VCaP (cell line): ENCODE measurements around the gene PLCD1.

Source experiments
- H3K27ac ChIP-seq: fragments of 450-650 bp; 2 replicates; pipeline ENCODE4 v1.5.1; 2017
- CTCF ChIP-seq: fragments of 450-650 bp; conservative IDR thresholded peaks from 2 replicates; pipeline ENCODE4 v1.5.1; 2017; ENCODE audit warnings: mild to moderate bottlenecking, moderate library complexity

The PLCD1 gene

DNA sequence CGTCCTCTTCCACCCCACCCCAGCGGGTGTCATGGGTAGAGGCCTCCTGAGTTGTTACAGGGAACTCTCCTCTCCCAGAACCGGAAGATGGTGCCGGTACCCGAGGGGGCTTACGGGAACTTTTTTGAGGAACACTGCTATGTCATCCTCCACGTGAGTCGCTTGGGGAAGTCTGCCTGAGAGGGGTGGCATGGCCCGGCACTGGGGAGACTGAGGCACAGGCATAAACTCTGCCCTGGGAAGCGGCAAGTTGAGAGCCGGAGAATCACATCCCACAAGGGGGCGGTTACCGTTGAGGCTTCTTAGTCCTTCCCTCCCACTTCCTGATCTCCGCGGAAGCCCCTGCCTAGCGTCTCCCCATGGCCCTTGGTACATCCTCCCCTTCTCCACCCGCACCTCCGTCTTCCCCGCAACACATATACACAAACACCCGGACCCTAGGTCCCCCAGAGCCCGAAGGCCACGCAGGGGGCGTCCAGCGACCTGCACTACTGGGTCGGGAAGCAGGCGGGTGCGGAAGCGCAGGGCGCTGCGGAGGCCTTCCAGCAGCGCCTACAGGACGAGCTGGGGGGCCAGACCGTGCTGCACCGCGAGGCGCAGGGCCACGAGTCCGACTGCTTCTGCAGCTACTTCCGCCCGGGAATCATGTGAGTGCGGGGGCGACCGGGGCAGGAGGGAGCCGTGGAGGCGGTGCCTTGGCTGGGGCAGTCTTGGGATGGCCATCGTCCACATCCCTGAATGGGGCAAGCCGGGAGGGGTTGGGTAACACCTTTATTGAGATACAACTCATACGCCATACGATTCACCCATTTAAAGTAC is 35.4 kb downstream of the PLCD1 start:
- TF ChIP-seq CTCF = no peak
- peak overlapping the region; percentile 87 for H3K27ac ChIP-seq

DNA sequence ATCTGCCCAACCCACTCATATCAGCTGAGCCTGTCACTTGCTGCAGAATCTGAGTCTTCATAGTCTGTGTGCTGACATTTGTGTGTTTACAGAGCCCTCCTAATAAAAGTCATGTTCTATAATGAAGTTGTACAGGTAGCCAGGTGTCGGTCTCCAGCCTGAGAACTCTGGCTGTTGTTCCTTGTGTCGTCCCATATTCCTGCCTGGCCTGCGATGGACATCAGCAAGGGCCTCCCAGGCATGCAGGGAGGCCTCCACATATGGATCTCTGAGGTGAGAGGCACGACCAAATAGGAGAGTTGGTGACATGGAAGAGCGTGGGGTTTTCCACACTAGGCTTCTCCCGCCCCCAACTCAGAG is 36.0 kb downstream of the PLCD1 start:
- H3K27ac ChIP-seq = peak overlapping the region; percentile 87
- no peak for TF ChIP-seq CTCF

DNA sequence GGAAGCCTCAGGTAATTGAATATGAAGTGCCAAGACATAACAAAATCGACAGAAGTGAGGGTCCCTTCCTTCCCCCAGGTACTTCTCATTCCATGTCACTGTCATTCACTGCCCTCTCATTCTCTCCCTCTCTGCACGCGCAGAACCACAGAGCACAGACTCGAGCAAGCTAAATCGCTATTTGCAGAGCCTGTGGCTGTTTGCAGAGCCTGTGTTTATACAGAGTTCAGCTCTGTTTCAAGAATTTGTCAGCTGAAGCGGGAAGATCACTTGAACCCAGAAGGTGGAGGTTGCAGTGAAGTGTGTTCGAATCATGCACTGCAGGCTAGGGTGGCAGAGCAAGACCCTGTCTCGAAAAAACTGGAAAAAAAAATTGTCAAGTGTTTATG is 36.4 kb downstream of the PLCD1 start:
- peak overlapping the region; percentile 87 for H3K27ac ChIP-seq
- no peak for TF ChIP-seq CTCF

- TF ChIP-seq CTCF = no peak
- peak overlapping the region; percentile 87 for H3K27ac ChIP-seq
Observed at GRCh38 chr3:37992271-37993066, 37.0 kb downstream of the PLCD1 start.

DNA sequence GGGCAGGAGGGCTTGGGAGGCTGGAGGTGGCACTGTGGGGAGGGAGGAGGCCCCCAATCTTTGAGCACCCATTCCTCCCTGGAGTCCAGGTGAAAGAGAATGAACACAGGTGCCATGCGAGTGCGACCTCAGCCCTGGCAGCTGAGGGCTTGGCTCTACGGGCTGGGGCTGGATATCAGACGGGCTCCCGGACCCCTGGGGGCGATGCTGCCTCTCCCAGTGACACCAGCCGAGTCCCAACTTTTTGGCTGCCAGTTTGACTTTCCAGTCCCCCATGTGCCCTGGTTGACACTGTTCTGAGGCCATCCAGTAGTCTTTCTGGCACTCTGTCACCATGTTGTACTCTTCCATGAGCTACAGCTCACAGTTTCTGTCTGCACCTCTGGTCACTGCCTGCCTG is 37.6 kb downstream of the PLCD1 start:
- no peak for TF ChIP-seq CTCF
- no peak overlapping the region for H3K27ac ChIP-seq

GRCh38 chr3:37991109-37991508 is 38.3 kb downstream of the PLCD1 start:
- no peak for TF ChIP-seq CTCF
- H3K27ac ChIP-seq = no peak overlapping the region

- peak within 1 kb of the TSS; percentile 10; the same call in 1 of the 2 replicates for H3K27ac ChIP-seq
- TF ChIP-seq CTCF = no peak
Observed at GRCh38 chr3:37990527-37990926, 38.9 kb downstream of the PLCD1 start, which contains the start of gene VILL. TSS of gene VILL (plus strand) at chr3:37990786. CDS start at chr3:37993673, 2,887 bp downstream.
